Spleen (tissue), 11 donors: ENCODE results near the gene KRT9. TPM values are rescaled to one million over a fixed set of nuclear protein-coding genes. Genes with fewer than 3 reads are reported as not detected.

Experiments
- DNase-seq: peaks from one replicate; pipeline ENCODE4 v3.0.0-alpha.2; 2020
- H3K27ac ChIP-seq, 8 donors: fragments of 200-600 bp; sonication (generic) in 7 of 8; 1 replicate in 4 of 8; 2 replicates in 4 of 8; pipeline versions ENCODE4 v1.5.0 to v1.8.0; 2016 to 2021; ENCODE audit warnings: inconsistent platforms in 4 of 8, mild to moderate bottlenecking in 4 of 8, moderate library complexity in 1 of 8
- H3K27me3 ChIP-seq, 7 donors: fragments of 200-600 bp; sonication (generic) in 6 of 7; replicated peaks in 1 of 7; 1 replicate in 4 of 7; 2 replicates in 3 of 7; pipeline versions ENCODE4 v1.5.0 to v1.8.0; 2016 to 2021; ENCODE audit warnings: inconsistent platforms in 3 of 7, mild to moderate bottlenecking in 1 of 7
- H3K36me3 ChIP-seq, 6 donors: fragments of 200-600 bp; sonication (generic) in 5 of 6; 1 replicate in 4 of 6; 2 replicates in 2 of 6; pipeline versions ENCODE4 v1.5.0 to v1.8.0; 2016 to 2021; ENCODE audit warnings: inconsistent platforms in 2 of 6
- H3K4me1 ChIP-seq, 6 donors: fragments of 200-600 bp; sonication (generic) in 5 of 6; 1 replicate in 3 of 6; 2 replicates in 3 of 6; pipeline versions ENCODE4 v1.5.0 to v1.8.0; 2016 to 2021; ENCODE audit warnings: inconsistent platforms in 3 of 6
- H3K4me3 ChIP-seq, 8 donors: fragments of 200-600 bp; sonication (generic) in 7 of 8; 1 replicate in 4 of 8; 2 replicates in 4 of 8; pipeline versions ENCODE4 v1.5.0 to v1.8.0; 2016 to 2021; ENCODE audit warnings: inconsistent platforms in 4 of 8, mild to moderate bottlenecking in 4 of 8, moderate library complexity in 2 of 8
- H3K9me3 ChIP-seq, 8 donors: fragments of 200-600 bp; sonication (generic) in 7 of 8; 1 replicate in 4 of 8; 2 replicates in 4 of 8; pipeline versions ENCODE4 v1.5.0 to v1.8.0; 2016 to 2021; ENCODE audit warnings: inconsistent platforms in 4 of 8
- CTCF ChIP-seq, 11 experiments: fragments of 200-600 bp in 7 of 11; fragments of 450-650 bp in 4 of 11; sonication (generic) in 4 of 11; IDR thresholded peaks in 8 of 11; conservative IDR thresholded peaks in 3 of 11; 1 replicate in 7 of 11; 2 replicates in 4 of 11; pipeline versions ENCODE4 v1.4.0 to v1.8.0; 2016 to 2021; ENCODE audit warnings: antibody characterized with exemption in 11 of 11, inconsistent platforms in 4 of 11, mild to moderate bottlenecking in 1 of 11
- POLR2A ChIP-seq, 3 donors: fragments of 450-650 bp; IDR thresholded peaks; one replicate each; pipeline ENCODE4 v1.5.1; 2017; ENCODE audit warnings: antibody characterized with exemption in 3 of 3, mild to moderate bottlenecking in 1 of 3
- POLR2AphosphoS5 ChIP-seq, 3 donors: sonication (generic); formaldehyde crosslinking; IDR thresholded peaks; one replicate each; pipeline ENCODE4 v1.5.1; 2017; ENCODE audit warnings: antibody characterized with exemption in 3 of 3
- WGBS, 5 donors: extraction: QIAGEN DNeasy Blood & Tissue Kit in 3 of 5; methylation state at CpG; one replicate each; pipeline versions ENCODE4 v1.1.5 to v1.1.7; 2013 to 2018; 5-methylcytosine and 5-hydroxymethylcytosine counted together
- intact Hi-C: fragments of 100-400 bp; cut with DNase I; formaldehyde crosslinking; loops from one replicate; pipeline ENCODE4 v1.15.0; 2023; ENCODE audit warnings: low total_unique reads
- polyA plus RNA-seq, 3 donors: library from polyadenylated mRNA; stranded (reverse); fragments of 200-250 nt; gene quantifications; one replicate each; pipeline ENCODE4 v1.2.1, GENCODE V29; 2013
- total RNA-seq, 7 donors: library from RNA; depleted of rRNA in 3 of 7; stranded (reverse); fragments of >200 nt in 3 of 7; fragmentation: NEBNext Ultra II Directional in 4 of 7; extraction: Animal tissue kit (Norgen Biotek cat#: 25700) in 4 of 7; gene quantifications; one replicate each; pipeline versions ENCODE4 v1.1.0 to v1.2.1, GENCODE V29; 2016 to 2021
- donor health status: healthy with polysubstance abuse.
- donor health status: DM: no; HTN: no; CAD: no; lungs with moderate emphysema.
- donor health status: DM: no; HTN: no; CAD: no.
- donor health status: Bipolar disorder and iron deficiency.
- donor health status: healthy.
- donor health status: DM: no; HTN: no; CAD: no.
- donor health status: DM: yes; HTN: yes; CAD: no.

KRT9 gene
- total and polyA plus RNA-seq, 10 donors = not detected

- 60 to 74% (median 65%) methylated on average over 8 to 11 of the region's 11 CpGs for WGBS, 5 donors
These were observed 52.2 kb downstream of the KRT9 start for GRCh38 chr17:41519501-41520224.

GRCh38 chr17:41518789-41519449 lies 52.9 kb downstream of the KRT9 start, which contains the start of gene KRT15:
KRT15 (minus strand) TSS chr17:41518890; CDS start chr17:41518827, 63 bp downstream.
- no peak for DNase-seq
- Histone ChIP-seq H3K27me3 (peaks cover 0 to 57% (median 0%) of the 10 kb centered on the region in 7 donors), H3K4me1 (peaks cover 0 to 7% (median 0%) of the 10 kb centered on the region in 6 donors), H3K9me3 (no peaks in the 10 kb centered on the region), H3K36me3 (no peaks in the 10 kb centered on the region), H3K27ac (no peak within 1 kb of the TSS), H3K4me3 (no peak within 1 kb of the TSS)
- intact Hi-C loops = no loop called here
- WGBS, 5 donors = 70 to 82% (median 79%) methylated on average over 8 of the region's 8 CpGs
- TF ChIP-seq CTCF (IDR thresholded peaks at IDR 0.05 in 8 of 11, conservative IDR thresholded peaks at IDR 0.05 in 3 of 11) = no peak
- no peak for TF ChIP-seq POLR2A (IDR thresholded peaks at IDR 0.05)
- TF ChIP-seq POLR2AphosphoS5 (IDR thresholded peaks at IDR 0.05) = no peak

More at GRCh38 chr17:41519501-41520224, 52.2 kb downstream of the KRT9 start:
- peaks cover 0 to 59% (median 0%) of the 10 kb centered on the region in 7 donors for H3K27me3 ChIP-seq
- H3K36me3 ChIP-seq = no peaks in the 10 kb centered on the region
- intact Hi-C loops = no loop called here
- no peak overlapping the region for H3K27ac ChIP-seq
- H3K9me3 ChIP-seq = no peaks in the 10 kb centered on the region
- no peak overlapping the region for H3K4me3 ChIP-seq
- H3K4me1 ChIP-seq = peaks cover 0 to 7% (median 0%) of the 10 kb centered on the region in 6 donors
- no peak for DNase-seq
- TF ChIP-seq POLR2A (IDR thresholded peaks at IDR 0.05) (no peak), CTCF (IDR thresholded peaks at IDR 0.05 in 8 of 11, conservative IDR thresholded peaks at IDR 0.05 in 3 of 11) (no peak), POLR2AphosphoS5 (IDR thresholded peaks at IDR 0.05) (no peak)

GRCh38 chr17:41518031-41518430 lies 53.8 kb downstream of the KRT9 start:
- TF ChIP-seq POLR2AphosphoS5 (IDR thresholded peaks at IDR 0.05) = no peak
- TF ChIP-seq CTCF (IDR thresholded peaks at IDR 0.05 in 8 of 11, conservative IDR thresholded peaks at IDR 0.05 in 3 of 11) = no peak
- no peak for TF ChIP-seq POLR2A (IDR thresholded peaks at IDR 0.05)
- Histone ChIP-seq H3K4me3 (no peak overlapping the region), H3K27ac (no peak overlapping the region), H3K4me1 (peaks cover 0 to 7% (median 0%) of the 10 kb centered on the region in 6 donors), H3K27me3 (peaks cover 0 to 55% (median 0%) of the 10 kb centered on the region in 7 donors), H3K9me3 (no peaks in the 10 kb centered on the region), H3K36me3 (no peaks in the 10 kb centered on the region)
- 86 to 97% (median 92%) methylated on average over 3 of the region's 3 CpGs for WGBS, 5 donors
- no peak for DNase-seq
- intact Hi-C loops = no loop called here

GRCh38 chr17:41516830-41517283 lies 55.0 kb downstream of the KRT9 start:
- DNase-seq = no peak
- H3K4me3 ChIP-seq = no peak overlapping the region
- no peak for TF ChIP-seq CTCF (IDR thresholded peaks at IDR 0.05 in 8 of 11, conservative IDR thresholded peaks at IDR 0.05 in 3 of 11)
- no peak for TF ChIP-seq POLR2AphosphoS5 (IDR thresholded peaks at IDR 0.05)
- TF ChIP-seq POLR2A (IDR thresholded peaks at IDR 0.05) = no peak
- 81 to 96% (median 87%) methylated on average over 14 of the region's 14 CpGs for WGBS, 5 donors
- peaks cover 0 to 13% (median 4%) of the 10 kb centered on the region in 6 donors for H3K4me1 ChIP-seq
- no peaks in the 10 kb centered on the region for H3K36me3 ChIP-seq
- H3K27me3 ChIP-seq = peaks cover 0 to 43% (median 0%) of the 10 kb centered on the region in 7 donors
- intact Hi-C loops = no loop called here
- H3K27ac ChIP-seq = no peak overlapping the region
- H3K9me3 ChIP-seq = no peaks in the 10 kb centered on the region
